HCT116 (cell line): ENCODE data around the gene IGFLR1. TPM values are rescaled to one million over a fixed set of nuclear protein-coding genes. Genes with fewer than 3 reads are reported as not detected.
A peak's percentile ranks its signal among the peaks of the same experiment; 100 is the strongest.

Experiments used
- ATAC-seq: fragments of 200-7000 bp; cut with Tn5 transposase; 2 replicates; pipeline ENCODE4 v1.9.1; 2020; ENCODE audit warnings: mild to moderate bottlenecking, moderate library complexity
- BruUV-seq: library from RNA; stranded (reverse); fragments of 400-500 nt; replicated peaks from 2 replicates; lab custom pipeline; 2021; lab: Mats Ljungman, UMichigan
- CTCF ChIA-PET: fragments of 300-600 bp; sonication (Branson Sonifier 250); formaldehyde crosslinking; loops from one replicate; lab custom pipeline; 2021; ENCODE audit warnings: antibody characterized with exemption; lab: Charles Lee
- POLR2A ChIA-PET: fragments of 300-600, 350-600 bp; sonication (Branson Sonifier 250); formaldehyde crosslinking; loops from one replicate; lab custom pipeline; 2021; ENCODE audit warnings: antibody characterized with exemption; lab: Charles Lee
- RAD21 ChIA-PET, 2 experiments: fragments of 300-600 bp; sonication (Branson Sonifier 250); formaldehyde crosslinking; loops; one replicate each; lab custom pipeline; 2023; ENCODE audit warnings: low total read pairs in 2 of 2; ENCODE audit not compliant: uncharacterized antibody in 2 of 2, unreplicated experiment in 2 of 2, low non-redundant PET in 1 of 2; lab: Charles Lee
- DNase-seq: peaks from one replicate; pipeline ENCODE4 v3.0.0-alpha.2; 2010; ENCODE audit warnings: low read depth, low spot score
- H2AFZ ChIP-seq: fragments of 200-600 bp; shearing (Covaris generic), sonication (generic); 2 replicates; pipeline ENCODE4 v1.6.1; 2017; ENCODE audit warnings: low read depth, mixed run types, mixed read lengths, antibody characterized with exemption, low read length; ENCODE audit not compliant: poor library complexity, severe bottlenecking
- H3K27ac ChIP-seq: 2 replicates; pipeline ENCODE4 v1.5.1; 2012; ENCODE audit warnings: low read depth, low read length
- H3K27me3 ChIP-seq: fragments of 200-600 bp; sonication (generic); 2 replicates; pipeline ENCODE4 v1.6.1; 2016; ENCODE audit warnings: mixed run types, low read length, mixed read lengths; ENCODE audit not compliant: insufficient read depth
- H3K36me3 ChIP-seq, 2 experiments: fragments of 200-500 bp in 1 of 2; fragments of 200-600 bp in 1 of 2; sonication (Bioruptor generic) in 1 of 2; sonication (generic) in 1 of 2; 2 replicates each; pipeline versions ENCODE4 v1.5.1 to v1.6.1; 2014 to 2016; ENCODE audit warnings: low read length in 2 of 2, inconsistent platforms in 1 of 2, mixed read lengths in 1 of 2, mixed run types in 1 of 2; ENCODE audit not compliant: insufficient read depth in 2 of 2, control insufficient read depth in 1 of 2
- H3K4me1 ChIP-seq, 2 experiments: fragments of 200-600 bp in 1 of 2; sonication (generic) in 1 of 2; 2 replicates each; pipeline versions ENCODE4 v1.5.1 to v1.6.1; 2012 to 2017; ENCODE audit warnings: low read length in 2 of 2, inconsistent platforms in 1 of 2, mild to moderate bottlenecking in 1 of 2, mixed read lengths in 1 of 2, mixed run types in 1 of 2, moderate library complexity in 1 of 2; ENCODE audit not compliant: insufficient read depth in 2 of 2, control insufficient read depth in 1 of 2
- H3K4me2 ChIP-seq: fragments of 200-600 bp; sonication (generic); 2 replicates; pipeline ENCODE4 v1.6.1; 2017; ENCODE audit warnings: mixed run types, low read length, mixed read lengths
- H3K4me3 ChIP-seq, 2 experiments: fragments of 200-600 bp in 1 of 2; sonication (generic) in 1 of 2; replicated peaks in 1 of 2; 2 replicates each; pipeline ENCODE4 v1.5.1; 2011 to 2016; ENCODE audit warnings: low read length in 2 of 2, control low read depth in 1 of 2, low read depth in 1 of 2, mild to moderate bottlenecking in 1 of 2, mixed read lengths in 1 of 2, mixed run types in 1 of 2
- H3K79me2 ChIP-seq: fragments of 200-600 bp; sonication (generic); 2 replicates; pipeline ENCODE4 v1.6.1; 2017; ENCODE audit warnings: mild to moderate bottlenecking, mixed run types, low read length, moderate library complexity, mixed read lengths; ENCODE audit not compliant: insufficient read depth
- H3K9ac ChIP-seq: fragments of 200-600 bp; sonication (generic); 2 replicates; pipeline ENCODE4 v1.6.1; 2016; ENCODE audit warnings: low read length, mixed read lengths
- H3K9me2 ChIP-seq: fragments of 200-600 bp; sonication (generic), shearing (Covaris generic); 2 replicates; pipeline ENCODE4 v1.6.1; 2017; ENCODE audit warnings: mixed run types, mild to moderate bottlenecking, moderate library complexity; ENCODE audit not compliant: insufficient read depth
- H3K9me3 ChIP-seq, 2 experiments: fragments of 200-500 bp in 1 of 2; fragments of 200-600 bp in 1 of 2; sonication (Bioruptor generic) in 1 of 2; sonication (generic) in 1 of 2; 2 replicates each; pipeline ENCODE4 v1.6.1; 2014 to 2017; ENCODE audit warnings: low read length in 2 of 2, mixed read lengths in 2 of 2, inconsistent platforms in 1 of 2, low read depth in 1 of 2, mild to moderate bottlenecking in 1 of 2, mixed run types in 1 of 2, moderate library complexity in 1 of 2; ENCODE audit not compliant: control insufficient read depth in 1 of 2, insufficient read depth in 1 of 2
- H4K20me1 ChIP-seq: fragments of 200-600 bp; sonication (generic), shearing (Covaris generic); 2 replicates; pipeline ENCODE4 v1.6.1; 2017; ENCODE audit warnings: mixed run types, mild to moderate bottlenecking, moderate library complexity; ENCODE audit not compliant: insufficient read depth
- EGR1 ChIP-seq: IDR thresholded peaks from 2 replicates; pipeline ENCODE4 v1.6.1; 2012; ENCODE audit warnings: low read depth
- EZH2 ChIP-seq: fragments of 200-600 bp; sonication (generic); IDR thresholded peaks from 2 replicates; pipeline ENCODE4 v1.6.1; 2017; ENCODE audit warnings: antibody characterized with exemption, mixed run types
- JUND ChIP-seq: IDR thresholded peaks from 2 replicates; pipeline ENCODE4 v1.6.1; 2012
- POLR2A ChIP-seq: IDR thresholded peaks from 2 replicates; pipeline ENCODE4 v1.7.0; 2011; ENCODE audit warnings: borderline replicate concordance; ENCODE audit not compliant: insufficient read depth, insufficient read length; ENCODE audit errors: extremely low read depth
- POLR2AphosphoS5 ChIP-seq: IDR thresholded peaks from 2 replicates; pipeline ENCODE4 v1.6.1; 2011; ENCODE audit warnings: mild to moderate bottlenecking, low read depth, low read length, moderate library complexity
- RAD21 ChIP-seq: IDR thresholded peaks from 2 replicates; pipeline ENCODE4 v1.6.1; 2012; ENCODE audit warnings: low read depth, mild to moderate bottlenecking
- SIN3A ChIP-seq: IDR thresholded peaks from 2 replicates; pipeline ENCODE4 v1.6.1; 2012; ENCODE audit warnings: low read depth
- SP1 ChIP-seq: IDR thresholded peaks from 2 replicates; pipeline ENCODE4 v1.6.1; 2012; ENCODE audit warnings: low read depth
- ZFX ChIP-seq: fragments of 450-650 bp; IDR thresholded peaks from 2 replicates; pipeline ENCODE4 v1.6.1; 2017
- ZNF274 ChIP-seq: fragments of 200-500 bp; sonication (Bioruptor generic); IDR thresholded peaks from 2 replicates; pipeline ENCODE4 v1.6.1; 2014; ENCODE audit warnings: mild to moderate bottlenecking, low read depth, low read length, inconsistent platforms
- intact Hi-C: fragments of 100-400 bp; cut with micrococcal nuclease; formaldehyde crosslinking; loops from 2 replicates; pipeline ENCODE4 v1.10.0; 2022
- total RNA-seq: library from RNA; stranded (reverse); gene quantifications from one replicate; pipeline ENCODE4 v1.2.1, GENCODE V29; 2021; ENCODE audit not compliant: unreplicated experiment
- TF ChIP-seq, protein P1 (sequence below): IDR thresholded peaks from 2 replicates; pipeline ENCODE4 v1.6.1; 2012
- TF ChIP-seq, protein P2 (sequence below), 3 experiments: fragments of 200-600 bp in 1 of 3; sonication (generic) in 1 of 3; IDR thresholded peaks in 2 of 3; conservative IDR thresholded peaks in 1 of 3; 2 replicates each; pipeline ENCODE4 v1.5.1; 2012 to 2017; ENCODE audit warnings: low read depth in 2 of 3, low read length in 2 of 3, antibody characterized with exemption in 1 of 3, borderline replicate concordance in 1 of 3, control low read depth in 1 of 3, mild to moderate bottlenecking in 1 of 3, mixed read lengths in 1 of 3, mixed run types in 1 of 3, moderate library complexity in 1 of 3; ENCODE audit not compliant: insufficient read depth in 1 of 3

Gene IGFLR1
- total RNA-seq, 1 experiment from 2014 or later: 8.3 TPM

DNA sequence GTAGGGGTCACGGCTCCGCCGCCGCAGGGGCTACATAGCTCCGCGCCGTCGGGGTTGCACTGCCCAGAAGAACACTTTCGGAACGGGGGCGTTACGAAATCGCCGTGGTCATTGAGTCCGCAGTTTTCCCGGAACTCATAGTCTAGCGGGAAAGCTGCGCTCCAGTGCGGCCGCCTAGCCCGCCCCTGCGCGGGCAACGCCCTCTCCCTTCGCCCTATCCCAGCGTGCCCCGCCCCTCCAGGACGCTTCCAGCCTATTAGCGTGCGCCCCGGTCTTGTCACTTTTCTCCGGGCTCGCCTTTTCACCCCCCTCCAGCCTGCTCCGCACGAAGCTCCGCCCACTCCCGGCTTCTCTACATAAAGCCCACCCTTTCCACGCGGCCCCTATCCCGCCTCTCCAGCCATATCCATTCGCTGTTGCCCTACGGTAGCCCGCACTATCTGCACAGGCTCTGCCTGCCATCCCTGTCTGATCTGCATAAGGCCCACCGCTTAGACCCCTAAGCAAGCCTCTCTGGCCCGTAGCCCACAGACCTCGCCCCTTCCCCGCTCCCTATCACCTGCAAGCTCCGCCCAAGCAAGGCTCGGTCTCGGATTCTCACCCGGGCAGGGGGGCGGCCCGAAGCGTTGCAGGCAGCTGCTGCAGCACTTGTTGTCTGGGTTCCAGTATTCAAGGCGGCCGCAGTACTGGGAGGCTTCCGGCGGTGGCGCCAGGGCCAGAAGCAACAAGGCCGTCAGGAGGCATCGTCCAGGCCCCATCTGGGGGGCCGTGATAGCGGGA is 1.6 kb downstream of the IGFLR1 start:
- Histone ChIP-seq H3K27ac (peak overlapping the region; percentile 73), H3K4me1 (peaks cover 20 to 26% of the 10 kb centered on the region in 2 experiments; a peak in 3 of 4 replicates), H3K9me3 (no peaks in the 10 kb centered on the region), H3K4me3 (peak overlapping the region; percentile 61 to 74), H3K36me3 (peaks cover 14 to 23% of the 10 kb centered on the region in 2 experiments; a peak in 3 of 4 replicates), H3K9ac (peak overlapping the region; percentile 72), H2AFZ (peak overlapping the region; percentile 78), H4K20me1 (no peaks in the 10 kb centered on the region), H3K79me2 (peaks cover 1% of the 10 kb centered on the region; the same call in 1 of the 2 replicates), H3K27me3 (no peaks in the 10 kb centered on the region), H3K4me2 (peak overlapping the region; percentile 100), H3K9me2 (no peaks in the 10 kb centered on the region)
- DNase-seq (peak; percentile 87), ATAC-seq (peak; percentile 80)
- ChIA-PET RAD21 (interaction anchor here (0.8 kb wide), 2 partner anchors 8 to 191 kb away, joined by 3 read pairs; partner anchors contain the start of gene LIN37 (in 1 of the 2)), CTCF (interaction anchor here (1.1 kb wide), 2 partner anchors 17 to 79 kb away, joined by 3 read pairs; no protein-coding TSS in a partner anchor), POLR2A (interaction anchor here (0.7 to 2.2 kb wide), 7 partner anchors 8 to 230 kb away, joined by 3 to 8 read pairs (median 4); partner anchors contain the start of gene LIN37)
- intact Hi-C loops: no loop called here
- peak; percentile 18; the same call in 1 of the 2 replicates for TF ChIP-seq ZFX
- no peak for TF ChIP-seq ZNF274
- TF ChIP-seq SP1: peak; percentile 84
- TF ChIP-seq, protein P1, sequence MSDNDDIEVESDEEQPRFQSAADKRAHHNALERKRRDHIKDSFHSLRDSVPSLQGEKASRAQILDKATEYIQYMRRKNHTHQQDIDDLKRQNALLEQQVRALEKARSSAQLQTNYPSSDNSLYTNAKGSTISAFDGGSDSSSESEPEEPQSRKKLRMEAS: peak; percentile 55; the same call in 1 of the 2 replicates
- TF ChIP-seq JUND: no peak
- TF ChIP-seq EGR1: 0 out of 2 replicates have a peak, but pooled peaks have one; percentile 10
- TF ChIP-seq POLR2AphosphoS5: peak; percentile 41
- TF ChIP-seq EZH2: no peak
- TF ChIP-seq RAD21: no peak
- TF ChIP-seq SIN3A: 0 out of 2 replicates have a peak, but pooled peaks have one; percentile 52
- TF ChIP-seq, protein P2, sequence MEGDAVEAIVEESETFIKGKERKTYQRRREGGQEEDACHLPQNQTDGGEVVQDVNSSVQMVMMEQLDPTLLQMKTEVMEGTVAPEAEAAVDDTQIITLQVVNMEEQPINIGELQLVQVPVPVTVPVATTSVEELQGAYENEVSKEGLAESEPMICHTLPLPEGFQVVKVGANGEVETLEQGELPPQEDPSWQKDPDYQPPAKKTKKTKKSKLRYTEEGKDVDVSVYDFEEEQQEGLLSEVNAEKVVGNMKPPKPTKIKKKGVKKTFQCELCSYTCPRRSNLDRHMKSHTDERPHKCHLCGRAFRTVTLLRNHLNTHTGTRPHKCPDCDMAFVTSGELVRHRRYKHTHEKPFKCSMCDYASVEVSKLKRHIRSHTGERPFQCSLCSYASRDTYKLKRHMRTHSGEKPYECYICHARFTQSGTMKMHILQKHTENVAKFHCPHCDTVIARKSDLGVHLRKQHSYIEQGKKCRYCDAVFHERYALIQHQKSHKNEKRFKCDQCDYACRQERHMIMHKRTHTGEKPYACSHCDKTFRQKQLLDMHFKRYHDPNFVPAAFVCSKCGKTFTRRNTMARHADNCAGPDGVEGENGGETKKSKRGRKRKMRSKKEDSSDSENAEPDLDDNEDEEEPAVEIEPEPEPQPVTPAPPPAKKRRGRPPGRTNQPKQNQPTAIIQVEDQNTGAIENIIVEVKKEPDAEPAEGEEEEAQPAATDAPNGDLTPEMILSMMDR (IDR thresholded peaks at IDR 0.05 in 2 of 3, conservative IDR thresholded peaks at IDR 0.05 in 1 of 3; ENCODE audit: borderline replicate concordance in 1 of 3, insufficient read depth in 1 of 3, low read depth in 2 of 3, low read length in 2 of 3): peak in 1 of 3 experiments; percentile 30; a peak in 1 of 6 replicates
- peak; percentile 81 for TF ChIP-seq POLR2A
- no TSS peak for BruUV-seq
